ENCODE measurements around the gene CHRNA3. TPM values are rescaled to one million over a fixed set of nuclear protein-coding genes. Genes with fewer than 3 reads are reported as not detected.

Gene CHRNA3
- polyA plus RNA-seq, 1 of the 3 experiments (the other 2 are of a cell fraction), result 2.3 TPM

GRCh38 chr15:78662028-78662427 is 41.2 kb upstream of the CHRNA3 start:
- Histone ChIP-seq H2AFZ (ENCODE audit: low read depth) (no peak overlapping the region), H3K36me3 (replicated peaks in 1 of 2; ENCODE audit: control insufficient read depth in 1 of 2, insufficient read depth in 2 of 2, low read length in 1 of 2) (no peaks in the 10 kb centered on the region), H3K9me2 (no peaks in the 10 kb centered on the region), H3K9ac (no peak overlapping the region), H3K27ac (ENCODE audit: low read depth in 2 of 2, low read length in 1 of 2) (no peak overlapping the region), H4K20me1 (ENCODE audit: insufficient read depth) (no peaks in the 10 kb centered on the region), H3F3A (replicated peaks; ENCODE audit: insufficient read depth) (no peaks in the 10 kb centered on the region), H3K4me2 (no peak overlapping the region), H3K79me2 (ENCODE audit: insufficient read depth) (no peaks in the 10 kb centered on the region), H3K9me3 (no peaks in the 10 kb centered on the region), H3K4me3 (ENCODE audit: low read depth in 2 of 2, low read length in 1 of 2) (no peak overlapping the region), H3K27me3 (ENCODE audit: insufficient read depth) (no peaks in the 10 kb centered on the region; the same call in 1 of the 2 replicates), H3K4me1 (ENCODE audit: control insufficient read depth in 1 of 2, insufficient read depth in 2 of 2, low read depth in 1 of 2, low read length in 1 of 2) (no peaks in the 10 kb centered on the region)
- no peak for DNase-seq
- CTCF ChIA-PET, result no interaction called here
- TF ChIP-seq MXI1 (IDR thresholded peaks at IDR 0.05; ENCODE audit: low read depth, low read length) (no peak), ZBTB33 (IDR thresholded peaks at IDR 0.05; ENCODE audit: borderline replicate concordance, low read depth) (no peak), EP300 (IDR thresholded peaks at IDR 0.05; ENCODE audit: borderline replicate concordance in 1 of 2, low read depth in 1 of 2, low read length in 1 of 2) (no peak), USF1 (IDR thresholded peaks at IDR 0.05; ENCODE audit: borderline replicate concordance, low read depth) (no peak), MAX (IDR thresholded peaks at IDR 0.05; ENCODE audit: low read depth) (no peak), MEF2A (IDR thresholded peaks at IDR 0.05; ENCODE audit: borderline replicate concordance, low read depth) (no peak), SMC3 (IDR thresholded peaks at IDR 0.05; ENCODE audit: low read depth, low read length) (no peak), POLR2AphosphoS5 (IDR thresholded peaks at IDR 0.05; ENCODE audit: low read depth, low read length) (no peak), USF2 (IDR thresholded peaks at IDR 0.05; ENCODE audit: borderline replicate concordance, low read depth, low read length) (no peak), CTCF (IDR thresholded peaks at IDR 0.05) (no peak), RFX5 (IDR thresholded peaks at IDR 0.05; ENCODE audit: low read length) (no peak), NRF1 (IDR thresholded peaks at IDR 0.05; ENCODE audit: low read depth, low read length) (no peak), FOSL2 (IDR thresholded peaks at IDR 0.05; ENCODE audit: borderline replicate concordance, low read depth) (no peak), YY1 (IDR thresholded peaks at IDR 0.05; ENCODE audit: low read depth) (no peak)
- WGBS (ENCODE audit: low lambda C conversion rate), result 82% methylated on average over 5 of the region's 5 CpGs
- POLR2A ChIA-PET, result no interaction called here
